Stomach (tissue), 9 donors: ENCODE data around the gene BBX. TPM values are rescaled to one million over a fixed set of nuclear protein-coding genes. Genes with fewer than 3 reads are reported as not detected.

ENCODE experiments used
- DNase-seq, 2 donors: peaks; one replicate each; pipeline versions ENCODE4 v3.0.0 to v3.0.0-alpha.2; 2013 to 2019
- H3K27ac ChIP-seq, 5 donors: fragments of 200-600 bp in 4 of 5; sonication (generic) in 4 of 5; one replicate each; pipeline ENCODE4 v1.5.1; 2013 to 2019; ENCODE audit warnings: mild to moderate bottlenecking in 1 of 5, moderate library complexity in 1 of 5
- H3K27me3 ChIP-seq, 3 donors: fragments of 200-600 bp; sonication (generic); one replicate each; pipeline ENCODE4 v1.5.1; 2017 to 2019; ENCODE audit warnings: mixed run types in 1 of 3
- H3K36me3 ChIP-seq, 4 donors: fragments of 200-600 bp; sonication (generic); 1 replicate in 3 of 4; 2 replicates in 1 of 4; pipeline ENCODE4 v1.5.1; 2016 to 2019
- H3K4me1 ChIP-seq, 4 donors: fragments of 200-600 bp; sonication (generic); one replicate each; pipeline ENCODE4 v1.5.1; 2016 to 2019
- H3K4me3 ChIP-seq, 4 donors: fragments of 200-600 bp; sonication (generic) in 3 of 4; one replicate each; pipeline ENCODE4 v1.5.1; 2016 to 2019; ENCODE audit warnings: mild to moderate bottlenecking in 1 of 4
- H3K9me3 ChIP-seq, 4 donors: fragments of 200-600 bp; sonication (generic); one replicate each; pipeline ENCODE4 v1.5.1; 2016 to 2019
- EP300 ChIP-seq: sonication (generic); formaldehyde crosslinking; IDR thresholded peaks from one replicate; pipeline ENCODE4 v1.6.1; 2017; ENCODE audit warnings: antibody characterized with exemption
- POLR2A ChIP-seq, 4 donors: fragments of 450-650 bp; IDR thresholded peaks; one replicate each; pipeline ENCODE4 v1.6.1; 2016; ENCODE audit warnings: antibody characterized with exemption in 4 of 4, control low read depth in 2 of 4, mild to moderate bottlenecking in 1 of 4, moderate library complexity in 1 of 4
- POLR2AphosphoS5 ChIP-seq, 3 donors: sonication (generic); formaldehyde crosslinking; IDR thresholded peaks; one replicate each; pipeline ENCODE4 v1.6.1; 2016; ENCODE audit warnings: antibody characterized with exemption in 3 of 3
- WGBS, 5 donors: extraction: QIAGEN DNeasy Blood & Tissue Kit in 3 of 5; methylation state at CpG; one replicate each; pipeline versions ENCODE4 v1.1.5 to v1.1.7; 2013 to 2018; 5-methylcytosine and 5-hydroxymethylcytosine counted together
- intact Hi-C: fragments of 100-400 bp; cut with DNase I; formaldehyde crosslinking; loops from one replicate; pipeline ENCODE4 v1.15.1; 2023; ENCODE audit warnings: low total_unique reads
- polyA plus RNA-seq, 3 donors: library from polyadenylated mRNA; stranded (reverse); fragments of 200-250 nt; gene quantifications; one replicate each; pipeline ENCODE4 v1.2.3, GENCODE V29; 2013
- total RNA-seq, 5 donors: library from RNA; depleted of rRNA; stranded (reverse); fragments of >200 nt; gene quantifications; one replicate each; pipeline versions ENCODE4 v1.1.0 to v1.2.3, GENCODE V29; 2014 to 2016
- TF ChIP-seq, protein P1 (sequence below), 7 experiments: fragments of 450-650 bp in 4 of 7; fragments of 200-600 bp in 3 of 7; sonication (generic) in 3 of 7; IDR thresholded peaks; one replicate each; pipeline ENCODE4 v1.5.1; 2016 to 2019; ENCODE audit warnings: antibody characterized with exemption in 7 of 7, control low read depth in 2 of 7, mild to moderate bottlenecking in 1 of 7
- donor health status: healthy with polysubstance abuse.
- donor health status: Bipolar disorder and iron deficiency.
- donor health status: healthy.

Gene BBX
- total and polyA plus RNA-seq, 8 donors = 4.6 to 81.1 (median 45.2) TPM

DNA sequence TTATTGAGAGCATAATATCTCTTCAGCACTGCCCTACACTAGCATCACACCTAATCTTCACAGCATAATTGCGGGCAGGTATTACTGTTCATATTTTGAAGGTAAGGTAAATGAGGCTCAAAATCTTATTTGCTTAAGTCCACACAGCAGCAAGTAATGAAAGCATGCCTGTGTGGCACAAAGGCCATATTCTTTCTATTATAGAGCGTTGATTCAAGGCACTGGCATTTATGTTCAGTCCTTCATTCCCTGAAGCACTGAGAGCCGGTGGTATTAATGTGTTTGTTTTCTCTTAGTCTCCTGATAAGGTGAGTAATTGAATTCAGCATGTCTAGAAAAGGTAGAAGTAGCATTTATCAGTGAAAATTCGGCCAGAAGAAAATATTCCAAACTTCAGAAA, 231.2 kb downstream of the BBX start:
- peaks cover 6 to 23% (median 15%) of the 10 kb centered on the region in 4 donors for H3K4me1 ChIP-seq
- peak in 1 of 2 donors; percentile 57 for DNase-seq

DNA sequence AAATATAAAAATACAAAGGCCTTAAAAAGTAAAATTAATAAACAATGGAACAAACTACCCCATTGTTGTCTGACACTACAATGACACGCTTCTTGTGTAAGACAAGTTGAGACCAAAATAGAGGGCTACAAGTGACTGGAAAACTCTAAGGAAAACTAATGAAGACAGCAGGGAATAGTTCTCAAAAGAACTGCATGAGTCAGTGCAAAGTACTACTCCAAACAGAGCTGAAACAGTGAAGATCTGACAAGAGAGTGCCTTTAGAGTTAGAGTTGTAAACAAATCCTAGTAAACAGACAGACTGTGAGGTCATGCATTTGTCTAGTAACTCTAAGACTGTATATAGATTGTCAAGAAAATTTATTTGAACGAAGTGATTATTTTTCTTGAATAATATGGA, 233.9 kb downstream of the BBX start:
- intact Hi-C loops = no loop called here
- H3K9me3 ChIP-seq = no peaks in the 10 kb centered on the region
- no peak for TF ChIP-seq EP300
- no peak for TF ChIP-seq POLR2AphosphoS5 (IDR thresholded peaks at IDR 0.05)
- TF ChIP-seq, protein P1, sequence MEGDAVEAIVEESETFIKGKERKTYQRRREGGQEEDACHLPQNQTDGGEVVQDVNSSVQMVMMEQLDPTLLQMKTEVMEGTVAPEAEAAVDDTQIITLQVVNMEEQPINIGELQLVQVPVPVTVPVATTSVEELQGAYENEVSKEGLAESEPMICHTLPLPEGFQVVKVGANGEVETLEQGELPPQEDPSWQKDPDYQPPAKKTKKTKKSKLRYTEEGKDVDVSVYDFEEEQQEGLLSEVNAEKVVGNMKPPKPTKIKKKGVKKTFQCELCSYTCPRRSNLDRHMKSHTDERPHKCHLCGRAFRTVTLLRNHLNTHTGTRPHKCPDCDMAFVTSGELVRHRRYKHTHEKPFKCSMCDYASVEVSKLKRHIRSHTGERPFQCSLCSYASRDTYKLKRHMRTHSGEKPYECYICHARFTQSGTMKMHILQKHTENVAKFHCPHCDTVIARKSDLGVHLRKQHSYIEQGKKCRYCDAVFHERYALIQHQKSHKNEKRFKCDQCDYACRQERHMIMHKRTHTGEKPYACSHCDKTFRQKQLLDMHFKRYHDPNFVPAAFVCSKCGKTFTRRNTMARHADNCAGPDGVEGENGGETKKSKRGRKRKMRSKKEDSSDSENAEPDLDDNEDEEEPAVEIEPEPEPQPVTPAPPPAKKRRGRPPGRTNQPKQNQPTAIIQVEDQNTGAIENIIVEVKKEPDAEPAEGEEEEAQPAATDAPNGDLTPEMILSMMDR (IDR thresholded peaks at IDR 0.05) = no peak
- TF ChIP-seq POLR2A (IDR thresholded peaks at IDR 0.05) = no peak
- WGBS, 5 donors = 75 to 84% (median 81%) methylated on average over 2 of the region's 2 CpGs
- peaks cover 0 to 23% (median 9%) of the 10 kb centered on the region in 4 donors for H3K36me3 ChIP-seq
- no peaks in the 10 kb centered on the region for H3K27me3 ChIP-seq
- H3K4me3 ChIP-seq = no peak overlapping the region
- DNase-seq = no peak
- H3K27ac ChIP-seq = no peak overlapping the region
- peaks cover 6 to 23% (median 15%) of the 10 kb centered on the region in 4 donors for H3K4me1 ChIP-seq

More for the DNA sequence above, 231.2 kb downstream of the BBX start:
- H3K4me3 ChIP-seq = no peak overlapping the region
- H3K36me3 ChIP-seq = peaks cover 0 to 23% (median 13%) of the 10 kb centered on the region in 4 donors
- H3K9me3 ChIP-seq = no peaks in the 10 kb centered on the region
- H3K27me3 ChIP-seq = no peaks in the 10 kb centered on the region
- intact Hi-C loops = no loop called here
- WGBS, 5 donors = 28 to 55% (median 42%) methylated on average over 4 of the region's 4 CpGs
- TF ChIP-seq, protein P1 (IDR thresholded peaks at IDR 0.05) = no peak
- TF ChIP-seq POLR2A (IDR thresholded peaks at IDR 0.05) = no peak
- TF ChIP-seq EP300 = no peak
- TF ChIP-seq POLR2AphosphoS5 (IDR thresholded peaks at IDR 0.05) = no peak
- no peak overlapping the region for H3K27ac ChIP-seq

DNA sequence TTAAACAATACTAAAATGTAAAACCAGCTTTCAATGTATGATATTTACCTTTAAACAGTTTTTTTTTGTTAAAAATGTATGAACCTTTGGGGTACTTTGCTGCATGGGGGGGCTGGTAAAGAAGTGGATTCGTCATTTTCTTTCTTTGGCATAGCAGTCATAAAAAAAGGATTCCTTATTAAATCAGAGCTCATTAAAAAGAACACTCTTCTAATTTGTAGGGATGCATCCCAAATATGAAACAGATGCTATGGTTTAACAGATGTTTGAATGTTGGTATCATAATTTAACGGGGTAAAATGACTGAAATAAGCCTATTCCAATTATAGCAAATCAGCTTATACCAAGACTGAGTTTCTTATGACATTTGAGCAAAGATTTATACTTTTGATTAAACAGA, 234.4 kb downstream of the BBX start:
- TF ChIP-seq EP300 = no peak
- no peak for TF ChIP-seq POLR2A (IDR thresholded peaks at IDR 0.05)
- TF ChIP-seq POLR2AphosphoS5 (IDR thresholded peaks at IDR 0.05) = no peak
- TF ChIP-seq, protein P1 (IDR thresholded peaks at IDR 0.05) = no peak
- intact Hi-C loops = no loop called here
- 81 to 91% (median 88%) methylated on average over 2 of the region's 2 CpGs for WGBS, 5 donors
- no peaks in the 10 kb centered on the region for H3K27me3 ChIP-seq
- peaks cover 6 to 19% (median 14%) of the 10 kb centered on the region in 4 donors for H3K4me1 ChIP-seq
- H3K9me3 ChIP-seq = no peaks in the 10 kb centered on the region
- H3K36me3 ChIP-seq = peaks cover 0 to 23% (median 9%) of the 10 kb centered on the region in 4 donors
- DNase-seq = no peak
- H3K4me3 ChIP-seq = no peak overlapping the region
- H3K27ac ChIP-seq = no peak overlapping the region

DNA sequence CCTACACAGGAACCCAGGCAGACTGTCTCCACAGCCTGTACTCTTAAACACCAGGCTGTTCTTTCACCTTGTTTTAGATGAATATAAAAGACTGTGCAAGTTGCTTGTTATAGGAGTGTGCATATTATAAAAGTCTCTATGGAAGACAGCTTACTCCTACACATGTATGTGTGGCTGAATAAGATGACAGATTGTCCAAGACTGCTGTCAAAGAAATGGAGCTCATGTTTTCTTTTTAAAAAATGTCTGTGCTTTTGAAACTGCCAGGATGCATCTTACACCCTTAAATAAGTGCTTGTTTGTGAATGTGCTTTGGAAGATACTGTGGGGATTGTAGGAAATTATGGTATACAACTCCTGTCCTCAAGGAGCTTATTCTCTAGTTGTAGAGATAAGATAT, 237.4 kb downstream of the BBX start:
- no peak overlapping the region for H3K4me3 ChIP-seq
- no peak for DNase-seq
- no peaks in the 10 kb centered on the region for H3K4me1 ChIP-seq
- H3K36me3 ChIP-seq = peaks cover 0 to 23% (median 9%) of the 10 kb centered on the region in 4 donors
- TF ChIP-seq, protein P1 (IDR thresholded peaks at IDR 0.05) = no peak
- no peak for TF ChIP-seq EP300
- TF ChIP-seq POLR2AphosphoS5 (IDR thresholded peaks at IDR 0.05) = no peak
- TF ChIP-seq POLR2A (IDR thresholded peaks at IDR 0.05) = no peak
- H3K27me3 ChIP-seq = no peaks in the 10 kb centered on the region
- no peak overlapping the region for H3K27ac ChIP-seq
- H3K9me3 ChIP-seq = no peaks in the 10 kb centered on the region
- intact Hi-C loops = no loop called here
